ENCODE data around the gene C22orf23.
A peak's percentile ranks its signal among the peaks of the same experiment; 100 is the strongest.

The C22orf23 gene

DNA sequence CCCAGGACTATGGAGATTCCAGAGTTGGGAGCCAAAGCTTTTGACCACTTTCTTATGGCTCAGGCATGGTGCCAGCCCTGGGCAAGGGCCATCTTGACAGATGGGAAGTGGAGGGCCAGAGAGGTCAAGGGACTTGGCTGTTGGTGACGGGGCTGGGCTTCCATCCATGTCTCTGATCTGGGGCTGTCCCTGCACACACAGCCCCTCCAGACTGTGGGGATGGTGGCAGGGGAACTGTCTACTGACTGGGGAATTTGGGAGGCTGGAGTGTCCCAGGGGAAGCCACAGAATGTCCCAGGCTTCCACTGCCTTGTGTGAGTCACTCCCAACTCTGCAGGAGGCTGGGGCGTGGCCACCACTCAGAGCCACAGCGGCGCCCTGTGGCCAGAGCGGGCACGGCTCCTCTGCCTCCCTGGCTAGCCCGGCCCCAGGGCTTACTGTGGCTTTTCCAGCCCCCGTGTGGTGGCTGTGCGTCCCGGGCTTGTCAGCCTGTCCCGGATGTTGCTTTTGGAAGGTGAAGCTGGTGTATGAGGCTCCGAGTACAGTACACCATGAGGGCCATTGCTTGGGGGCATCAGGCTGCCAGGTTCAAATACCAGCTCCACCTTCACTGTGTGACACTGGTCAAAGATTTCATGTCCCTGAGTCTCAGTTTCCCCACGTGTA is 19.6 kb downstream of the C22orf23 start:
- Histone ChIP-seq H3K4me1 (ENCODE audit: control insufficient read depth in 1 of 2, insufficient read depth in 2 of 2, low read length in 2 of 2) (peaks cover 23 to 28% of the 10 kb centered on the region in 2 donors), H3K36me3 (ENCODE audit: control insufficient read depth in 1 of 2, insufficient read depth in 2 of 2, low read length in 2 of 2) (peaks cover 5 to 41% of the 10 kb centered on the region in 2 donors), H3K27me3 (ENCODE audit: control insufficient read depth in 1 of 2, insufficient read depth in 2 of 2, low read length in 2 of 2) (no peaks in the 10 kb centered on the region), H3K4me3 (ENCODE audit: low read depth in 1 of 2, low read length in 2 of 2) (peak overlapping the region in 1 of 2 donors; percentile 13), H3K9me3 (ENCODE audit: control insufficient read depth in 1 of 2, low read length in 2 of 2) (no peaks in the 10 kb centered on the region), H3K27ac (ENCODE audit: low read depth, low read length) (no peak overlapping the region), H3K9ac (ENCODE audit: low read depth in 1 of 2, low read length in 2 of 2) (no peak overlapping the region)

DNA sequence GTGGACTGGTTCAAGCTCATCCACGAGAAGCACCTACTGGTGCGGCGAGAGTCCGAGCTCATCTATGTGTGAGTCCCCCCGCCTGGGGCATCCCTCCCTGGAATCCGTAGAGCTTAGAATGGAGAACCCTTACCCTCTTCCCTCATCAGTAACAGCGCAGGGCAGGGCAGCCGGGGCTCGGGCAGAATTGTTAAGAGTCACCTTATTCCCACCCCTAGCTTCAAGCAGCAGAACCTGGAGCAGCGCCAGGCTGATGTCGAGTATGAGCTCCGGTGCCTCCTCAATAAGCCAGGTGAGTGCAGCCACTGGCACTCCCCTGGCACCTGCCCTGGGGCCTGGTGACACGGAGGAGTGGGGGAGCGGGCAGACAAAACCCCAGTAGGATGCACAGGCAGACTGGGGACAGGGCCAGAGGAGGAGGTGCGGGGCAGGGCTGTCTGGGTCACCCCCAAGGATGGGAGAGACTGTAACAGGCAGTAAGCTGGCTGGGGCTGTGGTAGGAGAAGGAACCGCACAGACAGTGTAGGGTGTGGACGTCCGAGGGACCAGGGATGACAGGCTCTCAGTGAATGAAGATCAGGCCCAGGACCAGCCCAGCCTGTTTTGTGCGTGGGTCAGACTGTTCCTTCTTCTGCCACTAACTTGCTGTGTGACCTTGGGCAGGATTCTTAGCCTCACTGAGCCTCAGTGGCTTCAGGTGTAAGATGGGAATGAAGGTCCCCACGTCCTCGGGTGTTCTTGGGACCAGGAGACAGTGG is 20.4 kb downstream of the C22orf23 start:
- Histone ChIP-seq H3K9me3 (ENCODE audit: control insufficient read depth in 1 of 2, low read length in 2 of 2) (no peaks in the 10 kb centered on the region), H3K4me3 (ENCODE audit: low read depth in 1 of 2, low read length in 2 of 2) (peak overlapping the region in 1 of 2 donors; percentile 13), H3K9ac (ENCODE audit: low read depth in 1 of 2, low read length in 2 of 2) (peak overlapping the region in 1 of 2 donors; percentile 2), H3K4me1 (ENCODE audit: control insufficient read depth in 1 of 2, insufficient read depth in 2 of 2, low read length in 2 of 2) (peaks cover 23 to 28% of the 10 kb centered on the region in 2 donors), H3K27me3 (ENCODE audit: control insufficient read depth in 1 of 2, insufficient read depth in 2 of 2, low read length in 2 of 2) (no peaks in the 10 kb centered on the region), H3K27ac (ENCODE audit: low read depth, low read length) (no peak overlapping the region), H3K36me3 (ENCODE audit: control insufficient read depth in 1 of 2, insufficient read depth in 2 of 2, low read length in 2 of 2) (peaks cover 7 to 41% of the 10 kb centered on the region in 2 donors)

DNA sequence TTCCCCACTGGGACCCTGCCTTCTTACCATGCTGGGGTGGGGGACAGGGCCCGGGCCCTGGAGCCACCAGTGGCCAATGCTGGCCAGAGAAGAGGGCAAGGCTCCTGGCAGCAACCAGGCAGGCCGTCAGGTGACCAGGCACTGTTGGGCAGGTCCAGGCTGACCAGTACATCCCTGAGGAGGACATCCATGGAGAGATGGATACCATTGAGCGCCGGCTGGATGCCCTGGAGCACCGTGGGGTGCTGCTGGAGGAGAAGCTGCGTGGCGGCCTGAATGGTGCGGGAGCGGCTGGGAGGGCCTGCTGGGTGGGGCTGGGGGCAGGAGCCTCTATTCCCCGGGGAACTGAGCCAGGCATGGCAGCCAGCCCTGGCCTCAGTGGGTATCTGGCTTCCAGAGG is 21.0 kb downstream of the C22orf23 start:
- Histone ChIP-seq H3K27me3 (ENCODE audit: control insufficient read depth in 1 of 2, insufficient read depth in 2 of 2, low read length in 2 of 2) (no peaks in the 10 kb centered on the region), H3K9me3 (ENCODE audit: control insufficient read depth in 1 of 2, low read length in 2 of 2) (no peaks in the 10 kb centered on the region), H3K36me3 (ENCODE audit: control insufficient read depth in 1 of 2, insufficient read depth in 2 of 2, low read length in 2 of 2) (peaks cover 7 to 41% of the 10 kb centered on the region in 2 donors), H3K27ac (ENCODE audit: low read depth, low read length) (no peak overlapping the region), H3K9ac (ENCODE audit: low read depth in 1 of 2, low read length in 2 of 2) (no peak overlapping the region), H3K4me3 (ENCODE audit: low read depth in 1 of 2, low read length in 2 of 2) (no peak overlapping the region), H3K4me1 (ENCODE audit: control insufficient read depth in 1 of 2, insufficient read depth in 2 of 2, low read length in 2 of 2) (peaks cover 23 to 28% of the 10 kb centered on the region in 2 donors)

- H3K4me1 ChIP-seq (ENCODE audit: control insufficient read depth in 1 of 2, insufficient read depth in 2 of 2, low read length in 2 of 2) = peaks cover 23 to 28% of the 10 kb centered on the region in 2 donors
- H3K4me3 ChIP-seq (ENCODE audit: low read depth in 1 of 2, low read length in 2 of 2) = no peak overlapping the region
- no peaks in the 10 kb centered on the region for H3K27me3 ChIP-seq (ENCODE audit: control insufficient read depth in 1 of 2, insufficient read depth in 2 of 2, low read length in 2 of 2)
- no peak overlapping the region for H3K27ac ChIP-seq (ENCODE audit: low read depth, low read length)
- H3K9me3 ChIP-seq (ENCODE audit: control insufficient read depth in 1 of 2, low read length in 2 of 2) = no peaks in the 10 kb centered on the region
- peaks cover 7 to 45% of the 10 kb centered on the region in 2 donors for H3K36me3 ChIP-seq (ENCODE audit: control insufficient read depth in 1 of 2, insufficient read depth in 2 of 2, low read length in 2 of 2)
- no peak overlapping the region for H3K9ac ChIP-seq (ENCODE audit: low read depth in 1 of 2, low read length in 2 of 2)
Measured at GRCh38 chr22:37931893-37932389, 21.5 kb downstream of the C22orf23 start.

DNA sequence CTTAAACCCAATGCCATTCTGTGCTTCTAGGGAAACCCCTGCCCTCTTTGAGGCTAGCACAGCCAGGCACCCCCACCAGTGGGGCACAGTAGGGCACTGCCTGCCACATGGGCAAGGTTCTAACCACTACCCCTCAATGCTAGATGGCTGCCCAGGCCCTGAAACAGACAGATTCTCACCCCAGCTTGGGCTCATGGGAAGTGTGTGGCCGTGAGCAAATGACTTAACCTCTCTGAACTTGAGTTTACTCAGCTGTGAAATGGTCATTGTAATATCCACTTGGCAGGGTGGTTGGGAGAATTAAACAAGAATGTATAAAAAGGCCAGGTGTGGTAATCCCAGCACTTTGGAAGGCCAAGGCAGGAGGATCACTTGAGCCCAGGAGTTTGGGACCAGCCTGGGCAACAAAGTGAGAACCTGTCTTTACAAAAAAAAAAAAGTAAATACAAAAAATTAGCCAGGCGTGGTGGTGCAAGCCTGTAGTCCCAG is 22.4 kb downstream of the C22orf23 start:
- H3K4me1 ChIP-seq (ENCODE audit: control insufficient read depth in 1 of 2, insufficient read depth in 2 of 2, low read length in 2 of 2) = peaks cover 23 to 28% of the 10 kb centered on the region in 2 donors
- peaks cover 14 to 55% of the 10 kb centered on the region in 2 donors for H3K36me3 ChIP-seq (ENCODE audit: control insufficient read depth in 1 of 2, insufficient read depth in 2 of 2, low read length in 2 of 2)
- no peak overlapping the region for H3K9ac ChIP-seq (ENCODE audit: low read depth in 1 of 2, low read length in 2 of 2)
- H3K27ac ChIP-seq (ENCODE audit: low read depth, low read length) = no peak overlapping the region
- no peaks in the 10 kb centered on the region for H3K27me3 ChIP-seq (ENCODE audit: control insufficient read depth in 1 of 2, insufficient read depth in 2 of 2, low read length in 2 of 2)
- no peaks in the 10 kb centered on the region for H3K9me3 ChIP-seq (ENCODE audit: control insufficient read depth in 1 of 2, low read length in 2 of 2)
- no peak overlapping the region for H3K4me3 ChIP-seq (ENCODE audit: low read depth in 1 of 2, low read length in 2 of 2)

GRCh38 chr22:37930270-37930951 is 23.0 kb downstream of the C22orf23 start:
- peaks cover 23 to 29% of the 10 kb centered on the region in 2 donors for H3K4me1 ChIP-seq (ENCODE audit: control insufficient read depth in 1 of 2, insufficient read depth in 2 of 2, low read length in 2 of 2)
- H3K9me3 ChIP-seq (ENCODE audit: control insufficient read depth in 1 of 2, low read length in 2 of 2) = no peaks in the 10 kb centered on the region
- H3K27ac ChIP-seq (ENCODE audit: low read depth, low read length) = no peak overlapping the region
- no peak overlapping the region for H3K4me3 ChIP-seq (ENCODE audit: low read depth in 1 of 2, low read length in 2 of 2)
- H3K36me3 ChIP-seq (ENCODE audit: control insufficient read depth in 1 of 2, insufficient read depth in 2 of 2, low read length in 2 of 2) = peaks cover 19 to 60% of the 10 kb centered on the region in 2 donors
- no peaks in the 10 kb centered on the region for H3K27me3 ChIP-seq (ENCODE audit: control insufficient read depth in 1 of 2, insufficient read depth in 2 of 2, low read length in 2 of 2)
- H3K9ac ChIP-seq (ENCODE audit: low read depth in 1 of 2, low read length in 2 of 2) = no peak overlapping the region

DNA sequence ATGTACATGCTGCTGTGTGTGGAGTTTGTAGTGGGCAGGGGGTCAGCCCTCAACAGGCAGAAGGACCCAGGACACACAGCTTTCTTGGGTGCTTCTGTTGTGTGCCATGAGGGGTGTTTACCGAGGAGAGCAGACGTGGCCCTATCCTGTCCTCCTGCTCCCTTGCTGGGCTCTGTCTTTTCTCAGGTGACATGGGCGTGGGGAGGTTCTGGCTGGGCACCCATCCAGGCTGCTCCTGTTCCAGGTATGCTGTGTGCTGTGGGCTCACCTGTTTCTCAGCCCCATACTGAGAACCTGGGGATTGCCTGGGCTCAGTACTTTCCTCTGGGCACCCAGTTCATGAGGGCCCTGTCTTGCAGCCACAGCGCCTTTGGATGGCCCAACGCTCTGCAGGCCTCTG is 24.0 kb downstream of the C22orf23 start:
- Histone ChIP-seq H3K27me3 (ENCODE audit: control insufficient read depth in 1 of 2, insufficient read depth in 2 of 2, low read length in 2 of 2) (no peaks in the 10 kb centered on the region), H3K4me1 (ENCODE audit: control insufficient read depth in 1 of 2, insufficient read depth in 2 of 2, low read length in 2 of 2) (peaks cover 34 to 39% of the 10 kb centered on the region in 2 donors), H3K27ac (ENCODE audit: low read depth, low read length) (no peak overlapping the region), H3K9ac (ENCODE audit: low read depth in 1 of 2, low read length in 2 of 2) (no peak overlapping the region), H3K9me3 (ENCODE audit: control insufficient read depth in 1 of 2, low read length in 2 of 2) (no peaks in the 10 kb centered on the region), H3K4me3 (ENCODE audit: low read depth in 1 of 2, low read length in 2 of 2) (no peak overlapping the region), H3K36me3 (ENCODE audit: control insufficient read depth in 1 of 2, insufficient read depth in 2 of 2, low read length in 2 of 2) (peaks cover 19 to 66% of the 10 kb centered on the region in 2 donors)

- H3K4me1 ChIP-seq (ENCODE audit: control insufficient read depth in 1 of 2, insufficient read depth in 2 of 2, low read length in 2 of 2) = peaks cover 25 to 31% of the 10 kb centered on the region in 2 donors
- peaks cover 19 to 63% of the 10 kb centered on the region in 2 donors for H3K36me3 ChIP-seq (ENCODE audit: control insufficient read depth in 1 of 2, insufficient read depth in 2 of 2, low read length in 2 of 2)
- H3K9ac ChIP-seq (ENCODE audit: low read depth in 1 of 2, low read length in 2 of 2) = no peak overlapping the region
- H3K9me3 ChIP-seq (ENCODE audit: control insufficient read depth in 1 of 2, low read length in 2 of 2) = no peaks in the 10 kb centered on the region
- H3K27ac ChIP-seq (ENCODE audit: low read depth, low read length) = no peak overlapping the region
- H3K4me3 ChIP-seq (ENCODE audit: low read depth in 1 of 2, low read length in 2 of 2) = no peak overlapping the region
- no peaks in the 10 kb centered on the region for H3K27me3 ChIP-seq (ENCODE audit: control insufficient read depth in 1 of 2, insufficient read depth in 2 of 2, low read length in 2 of 2)
Measured at GRCh38 chr22:37927637-37927936, 25.8 kb downstream of the C22orf23 start.

DNA sequence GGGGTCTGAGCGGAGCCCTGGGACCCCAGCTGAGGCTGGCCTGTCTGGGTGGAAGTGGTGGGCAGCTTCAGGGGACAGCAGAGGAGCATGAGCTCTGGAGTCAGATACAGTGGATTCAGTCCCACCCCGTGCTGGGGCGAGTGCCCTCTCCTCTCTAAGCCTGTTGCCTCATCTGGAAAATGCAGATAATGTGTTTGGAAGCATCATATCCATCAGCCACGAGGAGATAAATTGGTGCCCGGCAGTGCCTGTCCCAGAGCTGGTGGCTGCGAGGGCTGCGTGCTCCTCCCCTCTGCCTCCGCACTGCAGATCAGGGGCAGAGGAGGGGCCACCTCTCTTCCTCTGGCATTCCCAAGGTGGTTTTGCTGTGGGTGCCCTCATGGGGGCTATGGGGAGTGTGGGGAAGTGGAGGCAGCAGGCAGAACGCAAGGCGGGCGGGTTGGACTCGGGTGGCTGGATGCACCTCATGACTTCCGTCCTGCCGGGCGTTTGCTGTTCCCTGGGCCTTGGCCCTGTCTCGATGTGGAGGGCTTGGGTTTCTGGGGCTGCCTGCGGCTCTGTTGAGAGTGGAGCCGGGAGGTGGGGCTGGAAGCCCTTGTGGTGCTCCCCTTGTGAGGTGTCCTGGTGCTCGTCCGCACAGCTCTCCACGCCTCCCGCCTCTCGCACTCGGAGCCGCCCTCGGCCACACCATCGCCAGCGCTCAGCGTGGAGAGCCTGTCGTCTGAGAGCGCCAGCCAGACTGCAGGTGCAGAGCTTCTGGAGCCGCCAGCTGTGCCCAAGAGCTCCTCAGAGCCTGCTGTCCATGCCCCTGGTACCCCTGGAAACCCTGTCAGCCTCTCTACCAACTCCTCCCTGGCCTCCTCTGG is 26.4 kb downstream of the C22orf23 start:
- Histone ChIP-seq H3K36me3 (ENCODE audit: control insufficient read depth in 1 of 2, insufficient read depth in 2 of 2, low read length in 2 of 2) (peaks cover 19 to 58% of the 10 kb centered on the region in 2 donors), H3K4me3 (ENCODE audit: low read depth in 1 of 2, low read length in 2 of 2) (no peak overlapping the region), H3K27me3 (ENCODE audit: control insufficient read depth in 1 of 2, insufficient read depth in 2 of 2, low read length in 2 of 2) (no peaks in the 10 kb centered on the region), H3K9ac (ENCODE audit: low read depth in 1 of 2, low read length in 2 of 2) (no peak overlapping the region), H3K27ac (ENCODE audit: low read depth, low read length) (no peak overlapping the region), H3K4me1 (ENCODE audit: control insufficient read depth in 1 of 2, insufficient read depth in 2 of 2, low read length in 2 of 2) (peaks cover 20 to 25% of the 10 kb centered on the region in 2 donors), H3K9me3 (ENCODE audit: control insufficient read depth in 1 of 2, low read length in 2 of 2) (no peaks in the 10 kb centered on the region)
